ENCODE measurements around the gene C1orf159.
"Not testable (repeated sequence)": the region's sequence is repeated elsewhere in the genome, so short reads cannot be mapped to it uniquely, and the experiment has no call there.

Gene C1orf159

DNA sequence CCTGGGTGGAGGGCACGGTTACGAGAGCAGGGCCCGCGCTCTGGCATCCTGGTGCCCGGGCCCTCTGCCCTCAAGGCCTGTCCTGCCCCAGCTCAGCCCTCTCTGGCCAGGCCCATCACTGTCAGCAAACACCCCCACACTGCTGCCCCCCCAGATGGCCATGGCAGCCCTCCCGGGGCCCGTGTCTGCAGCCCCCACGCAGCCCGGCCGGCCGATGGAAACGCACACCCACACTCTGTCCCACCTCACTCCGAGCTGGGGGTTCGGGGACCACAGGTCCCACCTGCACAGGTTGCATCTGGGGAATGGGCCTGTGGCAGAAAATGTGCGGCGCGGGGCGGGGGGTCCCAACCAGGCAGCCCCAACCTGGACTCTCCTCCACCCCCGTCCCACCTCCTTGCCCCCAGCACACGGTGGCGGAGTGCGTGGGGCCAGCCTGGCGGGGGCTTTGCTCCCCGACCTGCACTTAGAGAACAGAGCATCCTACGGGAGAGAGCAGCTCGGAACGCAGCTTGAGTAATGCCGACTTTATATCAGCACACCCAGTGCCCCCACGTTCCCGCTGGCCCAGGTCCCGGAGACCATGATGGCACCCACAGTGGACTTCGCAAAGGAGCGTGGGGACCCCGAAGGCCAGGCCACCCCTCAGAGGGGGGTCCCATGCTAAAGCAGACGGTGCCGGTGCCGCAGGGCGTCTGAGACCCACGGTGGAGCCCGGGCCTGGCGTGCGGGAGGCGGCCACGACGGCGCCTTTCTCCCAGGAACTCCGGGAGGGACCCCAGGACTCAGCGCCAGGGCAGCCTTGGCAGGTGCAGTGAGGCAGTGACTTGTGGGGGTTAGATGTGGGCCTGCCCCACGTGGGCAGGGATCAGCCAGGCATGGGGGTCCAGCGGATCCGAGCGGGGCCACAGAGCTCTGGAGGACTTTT is 34.3 kb downstream of the C1orf159 start:
- DNase-seq (ENCODE audit: low read depth in 2 of 2) = no peak

DNA sequence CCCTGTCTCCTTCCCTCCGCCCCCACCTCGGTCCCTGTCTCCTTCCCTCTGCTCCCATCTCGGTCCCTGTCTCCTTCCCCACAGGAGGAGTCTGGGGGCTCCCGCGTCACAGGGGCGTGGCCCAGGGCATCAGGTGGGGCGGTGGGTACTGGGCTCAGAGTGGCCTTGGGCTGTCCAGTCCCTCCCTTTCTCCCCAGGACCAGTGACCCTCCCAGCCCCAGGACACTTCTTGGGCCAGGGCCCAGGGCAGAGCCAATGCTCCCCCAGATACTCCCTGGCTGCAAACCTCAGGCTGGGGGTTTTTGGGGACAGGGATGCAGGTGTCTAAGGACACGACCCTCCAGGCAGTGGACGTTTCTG is 35.0 kb downstream of the C1orf159 start:
- DNase-seq (ENCODE audit: low read depth in 2 of 2) = no peak

DNA sequence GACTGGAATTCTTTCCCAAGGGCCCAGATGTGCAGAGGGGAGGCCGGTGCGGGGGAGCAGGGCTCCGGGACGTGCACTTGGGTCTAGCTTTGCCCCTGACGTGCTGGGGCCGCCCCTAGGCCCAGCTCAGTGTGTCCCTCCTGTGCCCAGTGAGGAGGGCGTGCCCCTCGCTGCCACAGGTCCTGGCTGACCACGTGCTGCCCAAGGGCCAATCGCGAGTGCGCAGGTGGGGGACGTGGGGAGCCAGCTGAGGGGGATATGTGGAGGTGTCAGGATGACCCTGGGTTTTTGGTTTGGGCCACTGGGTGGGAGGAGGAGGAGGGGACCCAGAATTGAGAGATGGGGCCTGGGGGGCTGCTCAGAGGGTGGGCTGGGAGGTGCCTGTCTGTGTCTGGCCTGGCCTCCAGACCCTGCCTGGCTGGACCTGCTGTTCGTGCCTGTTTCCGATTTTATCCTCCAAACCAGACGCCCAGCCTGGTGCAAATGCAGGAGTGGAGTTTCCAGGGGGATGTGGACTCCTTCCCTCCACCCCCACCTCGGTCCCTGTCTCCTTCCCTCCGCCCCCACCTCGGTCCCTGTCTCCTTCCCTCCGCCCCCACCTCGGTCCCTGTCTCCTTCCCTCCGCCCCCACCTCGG is 35.6 kb downstream of the C1orf159 start:
- DNase-seq (ENCODE audit: low read depth in 2 of 2) = no peak

DNA sequence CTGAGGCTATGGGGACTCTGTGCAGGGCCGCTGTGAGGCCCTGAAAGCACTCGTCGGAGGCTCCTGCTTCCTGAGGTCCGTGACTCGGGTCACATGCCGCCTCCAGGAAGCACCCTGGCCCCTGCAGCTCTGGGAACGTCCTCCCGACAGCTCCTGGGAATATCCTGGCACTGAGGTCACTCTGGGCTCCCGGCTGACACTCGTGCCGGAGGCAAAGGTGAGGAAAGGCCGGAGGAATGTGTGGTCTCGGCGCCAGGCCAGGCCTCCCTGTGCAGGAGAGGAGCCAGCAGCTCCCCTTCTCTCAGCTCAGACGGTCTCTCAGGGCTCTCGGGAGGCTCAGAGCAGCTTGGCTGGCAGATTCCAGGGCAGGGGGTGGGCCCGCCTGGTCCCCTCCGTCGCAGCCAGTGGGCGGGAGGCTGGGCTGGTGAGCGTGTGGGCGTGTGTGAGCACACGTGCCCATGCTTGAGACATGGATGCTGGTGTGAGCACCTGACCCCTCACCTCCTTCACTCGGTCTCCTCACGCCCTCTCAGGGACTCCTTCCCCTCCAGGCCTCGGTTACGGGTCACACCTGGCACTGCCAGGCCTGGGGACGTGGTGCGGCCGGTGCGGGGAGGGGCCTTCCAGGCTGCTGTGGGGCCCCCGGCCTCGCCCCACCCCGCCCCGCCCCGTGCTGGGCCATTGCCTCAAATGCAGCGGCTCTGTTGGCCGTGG is 36.3 kb downstream of the C1orf159 start:
- DNase-seq (ENCODE audit: low read depth in 2 of 2) = no peak

DNA sequence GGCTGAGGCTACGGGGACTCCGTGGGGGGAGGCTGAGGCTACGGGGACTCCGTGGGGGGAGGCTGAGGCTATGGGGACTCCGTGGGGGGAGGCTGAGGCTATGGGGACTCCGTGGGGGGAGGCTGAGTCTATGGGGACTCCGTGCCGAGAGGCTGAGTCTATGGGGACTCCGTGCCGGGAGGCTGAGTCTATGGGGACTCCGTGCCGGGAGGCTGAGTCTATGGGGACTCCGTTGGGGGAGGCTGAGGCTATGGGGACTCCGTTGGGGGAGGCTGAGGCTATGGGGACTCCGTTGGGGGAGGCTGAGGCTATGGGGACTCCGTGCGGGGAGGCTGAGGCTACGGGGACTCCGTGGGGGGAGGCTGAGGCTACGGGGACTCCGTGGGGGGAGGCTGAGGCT is 38.5 kb downstream of the C1orf159 start:
- DNase-seq (ENCODE audit: low read depth in 2 of 2) = not testable (repeated sequence)

DNA sequence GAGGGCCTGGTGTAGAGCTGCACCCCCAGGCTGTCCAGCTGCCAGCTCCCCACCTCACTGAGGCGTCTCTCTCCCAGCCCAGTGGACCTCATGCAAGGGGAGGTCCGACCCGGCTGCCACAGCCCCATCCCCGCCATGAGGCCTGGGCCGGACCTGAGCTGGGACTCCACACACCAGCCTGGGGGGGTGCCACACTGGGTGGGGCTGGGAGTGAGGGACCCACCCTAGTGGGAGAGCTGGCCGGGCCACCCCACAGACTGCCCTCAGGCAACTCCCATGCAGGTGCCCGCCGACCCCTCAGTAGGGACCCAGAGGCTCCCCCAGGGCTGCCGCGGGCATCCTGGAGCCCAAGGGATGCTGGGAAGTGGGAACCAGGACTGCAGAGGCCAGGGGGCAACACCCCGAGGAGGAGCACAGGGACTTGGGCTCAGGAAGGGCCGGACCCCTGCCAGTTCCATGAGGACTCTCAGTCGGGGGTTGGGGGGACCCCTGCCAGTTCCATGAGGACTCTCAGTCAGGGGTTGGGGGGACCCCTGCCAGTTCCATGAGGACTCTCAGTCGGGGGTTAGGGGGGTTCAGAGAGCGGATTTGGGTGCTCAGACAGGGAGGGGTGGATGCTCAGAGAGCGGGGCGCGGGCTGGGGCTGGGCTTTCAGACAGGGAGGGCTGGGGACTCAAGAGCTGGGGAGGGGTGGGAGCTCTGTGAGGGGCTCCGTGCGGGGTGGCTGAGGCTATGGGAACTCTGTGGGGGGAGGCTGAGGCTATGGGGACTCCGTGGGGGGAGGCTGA is 40.5 kb downstream of the C1orf159 start:
- DNase-seq (ENCODE audit: low read depth in 2 of 2) = no peak

DNA sequence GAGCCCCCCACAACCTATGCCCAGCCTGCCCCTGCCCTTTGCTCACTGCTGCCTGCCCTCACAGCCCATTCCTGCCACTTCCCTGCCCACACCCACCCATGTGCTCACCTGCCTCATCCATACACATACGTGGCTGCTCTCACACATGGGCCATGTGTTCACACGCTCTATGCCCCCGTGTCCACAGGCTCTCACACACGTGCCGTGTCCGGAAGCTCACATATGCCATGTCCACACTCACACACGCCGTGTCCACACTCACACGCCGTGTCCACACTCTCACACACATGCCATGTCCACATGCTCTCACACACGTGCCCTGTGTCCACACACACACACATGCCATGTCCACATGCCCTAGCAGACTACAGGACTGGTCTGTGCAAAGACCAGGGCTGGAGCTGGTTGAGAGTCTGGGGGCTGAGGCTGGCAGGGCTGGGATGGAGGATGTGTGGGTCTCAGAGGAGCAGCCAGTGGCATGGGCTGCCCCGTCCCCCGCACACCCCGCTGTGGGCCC is 41.2 kb downstream of the C1orf159 start:
- no peak for DNase-seq (ENCODE audit: low read depth in 2 of 2)

DNA sequence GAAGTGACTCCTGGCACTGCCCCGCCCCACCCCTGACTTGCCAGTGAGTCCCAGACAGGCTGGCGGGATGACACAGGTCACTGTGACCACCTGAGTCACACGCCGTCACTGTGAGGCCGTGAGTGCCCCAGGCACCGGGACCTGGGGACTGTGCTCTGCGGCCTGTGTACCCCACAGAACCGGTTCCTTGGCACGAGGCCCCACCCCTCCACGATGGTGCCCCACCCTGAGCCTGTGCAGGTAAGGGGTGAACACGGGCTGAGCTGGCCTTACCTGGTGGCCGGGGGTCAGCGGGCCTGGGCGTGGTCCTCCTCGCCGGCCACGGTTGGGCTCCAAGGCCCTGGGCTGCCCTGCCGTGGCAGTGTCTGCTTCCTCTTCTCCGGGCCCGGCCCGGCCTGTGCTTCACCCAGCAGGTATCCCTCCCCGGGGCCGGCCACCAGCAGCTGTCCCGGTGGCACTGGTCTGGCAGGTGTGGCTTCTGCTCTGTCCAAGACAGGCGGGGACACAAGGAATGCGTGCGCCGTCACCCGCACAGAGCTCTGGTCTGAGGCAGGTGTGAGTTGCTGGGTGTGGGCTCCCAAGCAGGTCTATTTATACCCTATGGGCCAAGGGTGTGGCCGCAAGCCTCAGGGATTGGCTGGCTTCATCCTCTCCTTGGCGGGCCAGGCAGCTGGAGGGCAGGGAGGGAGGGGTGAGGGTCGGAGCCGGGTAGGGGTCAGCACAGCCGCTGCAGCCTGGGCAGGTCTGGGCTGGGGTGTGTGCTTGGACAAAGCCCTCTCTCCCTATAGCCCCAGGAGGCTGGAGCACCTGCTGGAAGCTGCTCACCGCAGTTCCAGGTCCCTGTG is 41.9 kb downstream of the C1orf159 start, which contains the start of gene RNF223:
RNF223 (minus strand) TSS at position 564 of the 845 bp plus-strand sequence. CDS start 1,740 bp downstream, outside the sequence.
- no peak for DNase-seq (ENCODE audit: low read depth in 2 of 2)

DNA sequence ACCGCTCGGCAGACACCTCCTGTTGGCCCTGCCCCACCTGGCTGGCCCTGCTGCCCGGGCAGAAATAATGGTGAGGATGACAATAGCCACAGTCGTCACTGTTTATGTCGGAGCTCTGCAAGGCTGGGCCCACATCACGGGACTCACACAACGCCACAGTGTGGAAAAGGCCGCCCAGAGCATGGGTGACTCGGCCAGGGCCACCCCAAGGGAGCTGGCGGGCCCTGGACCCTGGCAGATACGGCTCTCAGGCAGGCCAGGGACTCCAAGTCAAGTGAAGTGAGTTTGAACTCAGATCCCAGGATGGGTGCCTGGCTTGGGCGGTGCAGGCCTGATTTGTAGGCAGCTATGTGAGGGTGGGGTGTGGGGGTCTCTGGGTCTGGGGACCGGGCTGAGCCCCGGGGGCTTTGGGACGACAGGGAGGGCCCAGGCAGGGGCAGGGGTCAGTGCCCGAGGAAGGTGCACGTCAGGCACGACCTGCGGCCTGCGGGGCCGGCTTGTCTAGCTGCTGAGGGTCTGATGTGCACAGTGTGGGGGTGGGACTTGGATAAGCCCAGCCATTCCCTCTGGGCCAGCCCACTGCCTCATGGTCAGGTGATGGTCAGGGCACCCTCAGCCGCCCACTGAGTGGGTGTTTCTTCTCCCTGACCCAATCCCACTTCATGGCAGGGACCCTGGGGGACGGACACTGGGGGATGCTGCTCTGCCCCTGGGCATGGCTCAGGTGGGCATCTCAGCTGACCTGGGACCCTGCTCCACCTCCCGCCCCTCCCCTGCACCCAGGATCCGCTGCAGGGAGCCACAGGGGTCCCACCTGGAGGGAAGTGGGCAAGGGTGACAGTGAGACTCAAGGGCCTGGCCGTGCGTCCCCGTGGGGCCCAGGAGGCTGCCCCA is 42.8 kb downstream of the C1orf159 start:
- no peak for DNase-seq (ENCODE audit: low read depth in 2 of 2)

DNA sequence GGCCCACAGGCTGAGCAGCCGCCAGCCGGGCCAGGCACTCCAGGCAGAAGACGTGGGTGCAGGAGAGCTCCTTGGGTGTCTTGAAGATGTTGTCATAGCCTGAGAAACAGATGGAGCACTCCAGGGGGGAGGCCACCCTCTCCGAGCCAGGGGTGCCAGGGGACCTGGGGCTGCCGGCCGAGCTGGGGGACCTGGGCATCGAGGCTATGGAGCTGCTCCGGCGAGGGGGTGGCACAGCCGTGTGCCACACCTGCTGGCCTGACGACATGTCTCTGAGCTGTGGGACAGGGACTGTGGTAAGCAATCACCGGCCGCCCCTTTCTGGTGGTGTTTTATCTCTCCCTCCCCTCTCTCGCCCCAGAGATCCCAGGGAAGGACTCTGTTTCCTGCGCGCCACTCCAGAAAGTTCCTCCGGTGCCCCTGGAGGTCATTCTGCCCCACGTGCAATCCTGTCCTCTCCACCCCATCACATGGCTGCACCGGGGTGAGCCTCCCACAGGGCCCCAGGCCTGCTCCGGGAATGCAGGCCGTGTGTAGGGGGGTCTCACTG is 43.5 kb downstream of the C1orf159 start:
- no peak for DNase-seq (ENCODE audit: low read depth in 2 of 2)

DNA sequence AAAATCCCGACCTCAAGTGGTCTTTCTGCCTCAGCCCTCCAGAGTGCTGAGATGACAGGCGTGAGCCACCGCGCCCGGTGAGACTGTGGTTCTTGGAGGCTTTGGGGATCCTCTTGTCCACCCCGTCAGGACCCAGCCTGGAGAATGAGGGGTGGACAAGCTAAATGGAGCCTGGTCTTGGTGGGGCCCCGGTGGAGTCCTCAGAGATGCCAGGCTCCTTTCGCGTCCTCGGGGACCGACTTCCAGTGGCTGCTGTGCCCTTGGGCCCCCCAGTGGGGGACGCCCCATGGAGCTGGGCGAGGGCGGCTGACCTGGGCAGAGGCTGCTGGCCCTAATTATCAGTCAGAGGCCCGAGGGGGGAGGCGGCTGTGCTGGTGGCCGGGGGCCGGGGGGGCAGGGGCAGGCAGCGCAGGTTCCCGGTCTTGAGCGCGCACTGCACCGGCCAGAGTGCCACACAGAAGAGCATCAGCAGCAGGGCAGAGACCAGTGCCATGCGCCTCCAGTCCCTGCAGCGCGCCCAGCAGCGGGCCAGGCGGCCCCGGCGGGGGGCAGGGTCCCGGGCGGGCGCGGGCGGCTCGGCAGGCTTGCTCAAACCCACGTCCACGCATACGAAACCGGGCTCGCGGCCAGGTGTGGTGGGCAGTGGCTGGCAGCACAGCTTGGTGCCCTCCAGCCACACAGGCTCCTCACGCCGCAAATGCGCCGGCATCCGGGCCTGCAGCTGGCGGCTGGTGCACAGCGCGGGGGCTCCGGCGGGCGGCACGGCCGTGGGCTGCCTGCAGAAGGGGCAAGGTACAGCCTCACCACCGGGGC is 44.2 kb downstream of the C1orf159 start:
- no peak for DNase-seq (ENCODE audit: low read depth in 2 of 2)

DNA sequence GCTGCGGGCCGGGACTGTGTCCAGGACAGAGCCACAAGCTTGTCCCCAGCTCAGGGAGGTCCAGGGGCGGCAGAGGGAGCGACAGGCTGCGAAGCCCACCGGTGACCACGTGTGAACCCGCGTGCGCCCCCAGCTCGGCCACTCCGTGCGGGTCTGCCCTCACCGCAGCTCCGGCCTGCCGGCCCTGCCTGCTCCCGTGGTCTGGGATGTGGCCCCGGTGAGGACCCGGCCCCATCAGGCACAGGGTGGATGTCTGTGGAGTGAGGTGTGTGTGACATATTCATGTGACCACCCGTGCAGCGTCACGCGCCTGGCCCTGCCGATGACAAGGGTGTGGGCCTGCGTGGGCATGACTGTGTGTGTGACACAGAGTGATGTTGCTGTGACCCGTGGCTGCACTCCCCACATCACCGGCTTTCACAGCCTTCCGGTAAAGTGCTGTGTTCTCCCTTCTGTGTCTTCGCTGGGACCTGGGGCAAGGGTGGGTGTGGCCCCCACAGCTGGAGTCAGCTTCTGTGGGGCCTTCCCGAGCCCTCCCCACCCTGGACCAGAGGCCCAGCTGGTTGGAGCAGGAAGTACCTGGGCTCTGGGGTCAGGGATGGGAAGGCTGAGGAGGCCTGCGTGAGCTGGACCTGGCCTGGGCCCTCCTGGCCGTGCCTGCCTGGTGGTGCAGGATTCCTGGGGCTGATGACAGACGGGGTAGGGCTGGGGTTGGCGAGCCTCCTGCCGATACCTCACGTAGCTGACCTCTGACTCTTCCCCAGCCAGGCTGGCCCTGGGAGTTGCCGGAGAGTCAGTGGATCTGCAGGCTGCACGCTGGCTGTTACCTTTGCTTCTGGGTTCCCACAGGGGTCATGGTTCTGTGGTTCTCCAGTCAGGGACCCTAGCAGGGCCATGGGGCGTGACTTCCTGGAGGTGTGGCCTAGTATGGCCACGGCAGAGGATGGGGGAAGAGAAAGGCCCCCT is 45.9 kb downstream of the C1orf159 start:
- no peak for DNase-seq (ENCODE audit: low read depth in 2 of 2)

DNA sequence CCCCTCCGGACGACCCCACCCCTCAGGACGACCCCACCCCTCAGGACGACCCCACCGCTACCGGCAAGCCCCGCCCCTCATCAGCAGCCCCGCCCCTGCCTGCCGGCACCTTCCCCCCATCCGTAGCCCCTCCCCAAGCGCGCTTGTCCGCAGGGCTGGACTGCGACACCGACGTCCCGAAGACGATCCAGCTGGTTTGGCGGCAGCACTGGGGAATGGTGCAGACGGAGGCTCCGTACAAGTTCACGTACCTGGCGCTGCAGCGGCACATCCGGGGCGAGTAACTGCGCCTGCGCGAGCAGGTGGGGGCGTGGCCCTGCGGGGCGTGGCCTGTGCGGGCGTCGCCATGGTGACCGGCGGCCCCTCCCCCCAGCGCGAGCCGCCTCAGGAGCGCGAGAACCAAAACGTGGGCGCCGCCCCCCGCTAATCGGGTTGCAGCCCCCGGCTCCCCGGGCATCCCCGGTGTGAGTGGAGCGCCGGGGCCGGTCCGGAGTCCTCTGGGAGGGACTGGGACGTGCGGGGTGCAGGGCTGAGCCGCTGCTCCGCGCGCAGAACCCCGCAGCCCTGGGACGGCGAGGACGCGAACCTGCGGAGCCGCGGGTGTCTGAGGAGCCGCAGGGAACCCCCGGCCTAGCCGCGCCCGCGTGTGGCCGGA is 46.7 kb downstream of the C1orf159 start:
- peak; percentile 72 to 78 for DNase-seq (ENCODE audit: low read depth in 2 of 2)

DNA sequence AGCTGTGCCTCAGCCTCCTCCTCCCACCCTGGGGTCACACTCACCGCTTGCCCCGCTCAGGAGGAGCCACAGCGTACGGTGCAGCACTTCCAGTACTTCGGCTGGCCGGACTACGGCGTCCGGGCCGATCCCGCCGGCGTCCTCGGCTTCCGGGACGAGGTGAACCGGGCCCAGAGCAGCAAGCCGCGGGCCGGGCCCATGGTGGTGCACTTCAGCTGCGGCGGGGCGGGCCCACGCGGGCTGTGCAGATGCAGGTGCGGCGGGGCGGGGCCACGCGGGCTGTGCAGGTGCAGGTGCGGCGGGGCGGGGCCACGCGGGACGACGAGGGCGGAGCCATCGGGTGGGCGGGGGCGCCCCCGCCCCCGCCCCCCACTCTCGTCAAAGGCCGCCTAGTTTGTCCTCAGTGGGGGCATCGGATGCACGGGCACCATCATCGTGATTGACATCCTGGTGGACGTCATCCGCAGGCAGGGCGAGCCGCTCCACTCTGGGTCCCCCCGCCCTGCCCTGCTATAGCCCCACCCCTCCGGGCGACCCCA is 47.3 kb downstream of the C1orf159 start:
- no peak for DNase-seq (ENCODE audit: low read depth in 2 of 2)

DNA sequence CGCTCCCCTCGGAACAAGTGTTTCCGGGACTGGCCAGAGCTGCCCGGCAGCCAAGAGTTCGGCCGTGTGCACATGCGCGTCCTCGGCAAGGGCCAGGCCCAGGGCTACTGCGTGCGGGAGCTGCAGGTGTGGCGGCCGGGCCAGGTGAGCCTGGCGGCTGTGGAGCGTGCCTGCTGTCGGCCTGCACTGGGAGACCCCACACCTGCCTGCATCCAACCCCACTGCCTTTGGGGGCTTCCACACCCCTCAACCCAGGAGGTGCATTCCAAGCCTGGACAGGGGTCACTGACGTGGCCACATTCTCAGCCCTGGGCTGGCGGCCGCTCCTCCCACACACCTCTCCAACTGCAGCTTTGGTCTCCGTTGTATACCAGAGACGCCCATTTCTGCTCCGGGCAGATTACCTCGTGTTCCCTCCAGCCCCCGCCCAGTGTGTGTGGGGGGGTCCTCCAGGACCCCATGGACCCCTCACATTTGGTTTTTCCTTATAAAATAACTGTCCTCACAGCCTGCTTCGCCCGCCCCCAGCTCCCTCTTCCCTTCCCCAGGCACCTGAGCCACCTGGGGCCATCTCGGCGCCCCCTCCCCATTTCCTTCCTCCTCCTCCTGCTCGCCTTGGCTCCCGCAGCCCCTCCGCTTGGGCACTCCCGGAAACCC is 47.9 kb downstream of the C1orf159 start:
- DNase-seq (ENCODE audit: low read depth in 2 of 2) = no peak
